ENCODE data around the gene TRIM63. TPM values are rescaled to one million over a fixed set of nuclear protein-coding genes. Genes with fewer than 3 reads are reported as not detected.

TRIM63 gene
- total RNA-seq, 1 experiment from 2014 or later, result not detected

GRCh38 chr1:26020941-26021646, 46.3 kb downstream of the TRIM63 start:
- H3K9me3 ChIP-seq (ENCODE audit: low read depth, low read length, poor library complexity, severe bottlenecking), result no peaks in the 10 kb centered on the region
- H3K4me1 ChIP-seq (ENCODE audit: insufficient read depth, low read length, poor library complexity, severe bottlenecking), result peaks cover 7% of the 10 kb centered on the region
- no peaks in the 10 kb centered on the region for H3K36me3 ChIP-seq (ENCODE audit: insufficient read depth, low read length, poor library complexity, severe bottlenecking)
- CTCF ChIA-PET, result no interaction called here
- POLR2A ChIA-PET (ENCODE audit: low non-redundant PET), result no interaction called here
- no TSS peak for BruUV-seq (replicated peaks)
- intact Hi-C loops (cut with micrococcal nuclease; ENCODE audit: unreplicated experiment), result no loop called here
- no peak overlapping the region for H3K4me3 ChIP-seq (ENCODE audit: low read depth, low read length, poor library complexity, severe bottlenecking)
- no peaks in the 10 kb centered on the region for H3K27me3 ChIP-seq (replicated peaks; ENCODE audit: insufficient read depth, low read depth, low read length, poor library complexity)
- H3K27ac ChIP-seq (ENCODE audit: low read depth, low read length, poor library complexity, severe bottlenecking), result no peak overlapping the region
- DNase-seq (ENCODE audit: low spot score), result no peak
- TF ChIP-seq CTCF (conservative IDR thresholded peaks at IDR 0.05; ENCODE audit: low read depth, low read length), result no peak
- TF ChIP-seq EZH2 (IDR thresholded peaks at IDR 0.05; ENCODE audit: borderline replicate concordance, low read depth, low read length, poor library complexity, severe bottlenecking), result no peak

DNA sequence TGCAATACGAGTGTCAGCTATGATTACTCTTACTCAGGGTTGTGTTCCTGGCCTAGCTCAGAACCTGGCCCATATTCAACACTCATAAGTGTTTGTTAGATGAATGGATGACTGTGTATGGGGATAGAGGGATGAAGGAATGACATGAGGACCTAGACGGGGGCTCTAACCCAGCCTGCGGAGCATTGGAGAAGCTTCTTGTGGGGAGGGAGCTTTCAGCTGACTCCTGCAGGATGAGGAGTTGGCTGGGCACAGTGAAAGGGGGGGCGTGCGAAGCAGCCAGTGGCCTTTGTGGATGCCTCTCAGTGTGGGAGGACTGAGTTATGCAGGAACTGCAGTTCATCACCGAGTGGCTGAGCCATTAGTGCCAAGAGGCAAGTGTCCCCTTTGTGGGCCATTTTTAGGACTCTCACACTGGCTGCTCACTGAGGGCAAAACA, 47.1 kb downstream of the TRIM63 start:
- H3K4me3 ChIP-seq (ENCODE audit: low read depth, low read length, poor library complexity, severe bottlenecking), result no peak overlapping the region

DNA sequence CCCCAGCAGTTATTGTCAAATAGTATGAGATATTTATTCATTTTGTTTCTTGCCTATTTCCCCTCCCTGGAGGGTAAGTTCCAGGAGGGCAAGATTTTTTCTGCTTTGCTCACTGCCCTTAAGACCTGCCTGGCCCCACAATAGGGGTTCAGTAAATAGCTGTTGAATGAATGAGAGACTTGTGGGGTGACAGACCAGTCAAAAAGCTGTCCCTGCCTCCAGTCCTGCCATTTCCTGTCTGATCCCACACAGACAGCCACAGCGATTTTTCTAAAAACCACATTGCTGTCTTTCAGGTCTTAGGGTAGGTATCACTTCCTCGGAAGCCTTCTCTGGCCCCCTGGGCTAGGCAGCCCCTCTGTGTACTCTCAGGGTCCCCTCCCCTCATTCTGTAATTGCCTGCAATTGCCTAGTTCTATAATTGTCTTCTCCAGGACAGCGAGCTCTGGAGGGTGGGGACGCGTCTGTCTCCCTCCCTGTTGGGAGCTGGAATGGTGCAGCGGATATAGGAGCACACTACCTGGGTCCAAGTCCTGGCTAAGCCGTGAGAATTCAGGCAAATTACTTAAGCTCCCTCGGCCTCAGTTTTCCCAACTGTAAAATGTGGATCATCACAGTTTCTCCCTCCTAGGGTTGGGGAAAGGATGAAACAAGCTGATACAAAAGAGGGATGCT, 47.7 kb downstream of the TRIM63 start:
- H3K27me3 ChIP-seq (replicated peaks; ENCODE audit: insufficient read depth, low read depth, low read length, poor library complexity), result no peaks in the 10 kb centered on the region
- intact Hi-C loops (cut with micrococcal nuclease; ENCODE audit: unreplicated experiment), result no loop called here
- no TSS peak for BruUV-seq (replicated peaks)
- ChIA-PET POLR2A (ENCODE audit: low non-redundant PET) (no interaction called here), CTCF (no interaction called here)
- H3K36me3 ChIP-seq (ENCODE audit: insufficient read depth, low read length, poor library complexity, severe bottlenecking), result no peaks in the 10 kb centered on the region
- no peaks in the 10 kb centered on the region for H3K9me3 ChIP-seq (ENCODE audit: low read depth, low read length, poor library complexity, severe bottlenecking)
- no peak overlapping the region for H3K4me3 ChIP-seq (ENCODE audit: low read depth, low read length, poor library complexity, severe bottlenecking)
- no peak for TF ChIP-seq CTCF (conservative IDR thresholded peaks at IDR 0.05; ENCODE audit: low read depth, low read length)
- TF ChIP-seq EZH2 (IDR thresholded peaks at IDR 0.05; ENCODE audit: borderline replicate concordance, low read depth, low read length, poor library complexity, severe bottlenecking), result no peak
- no peak overlapping the region for H3K27ac ChIP-seq (ENCODE audit: low read depth, low read length, poor library complexity, severe bottlenecking)
- H3K4me1 ChIP-seq (ENCODE audit: insufficient read depth, low read length, poor library complexity, severe bottlenecking), result peaks cover 7% of the 10 kb centered on the region
- no peak for DNase-seq (ENCODE audit: low spot score)

More for the DNA sequence above, 47.1 kb downstream of the TRIM63 start:
- intact Hi-C loops (cut with micrococcal nuclease; ENCODE audit: unreplicated experiment), result no loop called here
- Histone ChIP-seq H3K4me1 (ENCODE audit: insufficient read depth, low read length, poor library complexity, severe bottlenecking) (peaks cover 7% of the 10 kb centered on the region), H3K27me3 (replicated peaks; ENCODE audit: insufficient read depth, low read depth, low read length, poor library complexity) (no peaks in the 10 kb centered on the region), H3K36me3 (ENCODE audit: insufficient read depth, low read length, poor library complexity, severe bottlenecking) (no peaks in the 10 kb centered on the region), H3K9me3 (ENCODE audit: low read depth, low read length, poor library complexity, severe bottlenecking) (no peaks in the 10 kb centered on the region), H3K27ac (ENCODE audit: low read depth, low read length, poor library complexity, severe bottlenecking) (no peak overlapping the region)
- BruUV-seq (replicated peaks), result no TSS peak
- CTCF ChIA-PET, result no interaction called here
- TF ChIP-seq EZH2 (IDR thresholded peaks at IDR 0.05; ENCODE audit: borderline replicate concordance, low read depth, low read length, poor library complexity, severe bottlenecking) (no peak), CTCF (conservative IDR thresholded peaks at IDR 0.05; ENCODE audit: low read depth, low read length) (no peak)
- POLR2A ChIA-PET (ENCODE audit: low non-redundant PET), result no interaction called here
- no peak for DNase-seq (ENCODE audit: low spot score)

Measured in A673 (cell line).